ENCODE results near the gene NDUFS6. TPM values are rescaled to one million over a fixed set of nuclear protein-coding genes. Genes with fewer than 3 reads are reported as not detected.

Gene NDUFS6
- total RNA-seq, 4 donors from 2014 or later, result 28.2 to 62.0 (median 40.3) TPM

DNA sequence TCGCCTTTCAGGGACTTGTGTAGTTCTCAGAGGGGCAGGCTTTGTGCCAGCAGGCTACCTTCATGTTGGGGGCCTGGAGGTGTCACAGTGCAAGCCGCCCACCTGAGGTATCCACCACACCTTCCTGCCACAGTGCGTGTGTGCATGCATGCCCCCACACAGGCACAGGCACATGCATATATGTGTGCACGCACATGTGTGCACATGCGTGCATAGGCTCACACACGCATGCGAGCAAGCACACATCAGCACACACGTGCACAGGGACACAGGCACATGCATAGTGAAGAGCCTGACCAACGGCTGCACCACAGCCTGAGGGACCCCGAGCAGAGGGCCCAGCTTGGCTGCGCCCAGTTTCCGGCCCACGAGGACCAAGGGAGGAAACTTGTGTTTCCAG lies 45.4 kb downstream of the NDUFS6 start:
- Histone ChIP-seq H3K27ac (no peak overlapping the region), H3K27me3 (peaks cover 0 to 30% of the 10 kb centered on the region in 2 donors), H3K36me3 (no peaks in the 10 kb centered on the region), H3K9me3 (peaks cover 0 to 4% (median 0%) of the 10 kb centered on the region in 4 donors), H3K4me1 (peaks cover 0 to 8% (median 0%) of the 10 kb centered on the region in 4 donors), H3K4me3 (no peak overlapping the region)
- no peak for DNase-seq (ENCODE audit: low spot score in 2 of 2)
- 79 to 95% methylated on average over 10 to 12 of the region's 13 CpGs for whole genome bisulfite sequencing, 2 donors
- no peak for TF ChIP-seq POLR2A (IDR thresholded peaks at IDR 0.05)
- TF ChIP-seq, protein P1, sequence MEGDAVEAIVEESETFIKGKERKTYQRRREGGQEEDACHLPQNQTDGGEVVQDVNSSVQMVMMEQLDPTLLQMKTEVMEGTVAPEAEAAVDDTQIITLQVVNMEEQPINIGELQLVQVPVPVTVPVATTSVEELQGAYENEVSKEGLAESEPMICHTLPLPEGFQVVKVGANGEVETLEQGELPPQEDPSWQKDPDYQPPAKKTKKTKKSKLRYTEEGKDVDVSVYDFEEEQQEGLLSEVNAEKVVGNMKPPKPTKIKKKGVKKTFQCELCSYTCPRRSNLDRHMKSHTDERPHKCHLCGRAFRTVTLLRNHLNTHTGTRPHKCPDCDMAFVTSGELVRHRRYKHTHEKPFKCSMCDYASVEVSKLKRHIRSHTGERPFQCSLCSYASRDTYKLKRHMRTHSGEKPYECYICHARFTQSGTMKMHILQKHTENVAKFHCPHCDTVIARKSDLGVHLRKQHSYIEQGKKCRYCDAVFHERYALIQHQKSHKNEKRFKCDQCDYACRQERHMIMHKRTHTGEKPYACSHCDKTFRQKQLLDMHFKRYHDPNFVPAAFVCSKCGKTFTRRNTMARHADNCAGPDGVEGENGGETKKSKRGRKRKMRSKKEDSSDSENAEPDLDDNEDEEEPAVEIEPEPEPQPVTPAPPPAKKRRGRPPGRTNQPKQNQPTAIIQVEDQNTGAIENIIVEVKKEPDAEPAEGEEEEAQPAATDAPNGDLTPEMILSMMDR (IDR thresholded peaks at IDR 0.05), result no peak
- TF ChIP-seq EP300 (IDR thresholded peaks at IDR 0.05), result no peak

- H3K9me3 ChIP-seq, result peaks cover 0 to 4% (median 0%) of the 10 kb centered on the region in 4 donors
- H3K4me1 ChIP-seq, result peaks cover 0 to 10% (median 0%) of the 10 kb centered on the region in 4 donors
- WGBS, 2 donors, result 66 to 70% methylated on average over 10 of the region's 10 CpGs
- peaks cover 0 to 34% of the 10 kb centered on the region in 2 donors for H3K27me3 ChIP-seq
- H3K27ac ChIP-seq, result no peak overlapping the region
- H3K36me3 ChIP-seq, result no peaks in the 10 kb centered on the region
- no peak for DNase-seq (ENCODE audit: low spot score in 2 of 2)
- H3K4me3 ChIP-seq, result no peak overlapping the region
- TF ChIP-seq POLR2A (IDR thresholded peaks at IDR 0.05) (no peak), EP300 (IDR thresholded peaks at IDR 0.05) (no peak)
- TF ChIP-seq, protein P1 (IDR thresholded peaks at IDR 0.05), result no peak
Measured at GRCh38 chr5:1847056-1847455, 45.8 kb downstream of the NDUFS6 start.

DNA sequence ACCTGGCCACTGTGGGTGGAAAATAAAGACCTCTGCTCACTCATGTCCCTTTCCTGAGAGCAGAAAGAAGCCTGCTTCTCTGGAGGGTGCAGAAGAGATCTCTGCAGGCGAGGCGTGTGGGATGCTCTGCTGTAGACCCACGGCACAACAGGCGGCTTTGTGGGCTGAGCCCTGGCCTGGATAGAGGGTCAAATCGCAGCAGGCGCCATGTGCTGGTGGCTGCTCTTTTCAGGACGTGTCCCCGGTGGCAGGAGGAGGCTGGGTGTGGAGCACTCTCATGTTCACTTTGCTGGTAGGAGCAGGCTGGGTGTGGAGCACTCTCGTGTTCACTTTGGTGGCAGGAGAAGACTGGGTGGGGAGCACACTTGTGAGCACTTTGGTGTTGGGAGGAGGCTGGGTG lies 46.4 kb downstream of the NDUFS6 start:
- Histone ChIP-seq H3K27ac (no peak overlapping the region), H3K36me3 (no peaks in the 10 kb centered on the region), H3K4me1 (peaks cover 0 to 10% (median 0%) of the 10 kb centered on the region in 4 donors), H3K4me3 (no peak overlapping the region), H3K9me3 (peaks cover 0 to 4% (median 0%) of the 10 kb centered on the region in 4 donors), H3K27me3 (peaks cover 0 to 40% of the 10 kb centered on the region in 2 donors)
- TF ChIP-seq POLR2A (IDR thresholded peaks at IDR 0.05) (no peak), EP300 (IDR thresholded peaks at IDR 0.05) (no peak)
- TF ChIP-seq, protein P1 (IDR thresholded peaks at IDR 0.05), result no peak
- DNase-seq (ENCODE audit: low spot score in 2 of 2), result no peak
- 61 to 65% methylated on average over 9 of the region's 9 CpGs for WGBS, 2 donors

GRCh38 chr5:1850324-1851154 lies 49.3 kb downstream of the NDUFS6 start:
- 48 to 55% methylated on average over 26 to 29 of the region's 29 CpGs for WGBS, 2 donors
- H3K27me3 ChIP-seq, result peaks cover 0 to 58% of the 10 kb centered on the region in 2 donors

DNA sequence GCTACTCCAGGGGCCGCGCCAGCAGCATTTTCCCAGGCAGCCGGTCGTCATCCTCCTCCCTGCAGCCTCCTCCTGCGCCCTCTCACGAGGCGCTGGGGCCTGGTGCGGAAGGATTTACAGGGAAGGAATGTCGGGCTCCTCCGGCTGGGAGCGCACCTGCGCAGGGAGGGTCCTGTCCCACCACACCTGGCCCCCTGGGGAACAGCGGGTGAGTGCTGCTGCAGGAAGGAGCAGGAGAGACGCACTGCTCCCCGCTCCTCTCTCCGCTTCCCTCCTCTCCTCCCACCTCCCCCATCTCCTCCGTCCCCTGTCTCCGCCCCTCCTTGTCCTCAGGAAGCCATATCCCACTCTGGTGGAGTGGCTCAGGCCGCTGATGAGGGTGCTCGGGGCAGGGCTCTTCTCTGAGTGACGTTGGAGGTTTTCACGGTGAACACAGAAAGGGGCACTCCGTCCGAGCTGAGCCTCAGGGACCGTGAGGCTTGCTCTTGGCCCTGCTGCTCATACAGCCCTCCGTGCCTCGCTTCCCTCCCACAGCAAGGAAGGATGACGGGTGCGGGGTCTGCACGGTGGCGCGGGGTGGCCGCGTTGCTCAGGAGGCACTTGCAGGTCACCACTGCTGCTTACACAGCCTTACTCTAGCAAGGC lies 50.2 kb downstream of the NDUFS6 start:
- TF ChIP-seq POLR2A (IDR thresholded peaks at IDR 0.05) (no peak), EP300 (IDR thresholded peaks at IDR 0.05) (no peak)
- TF ChIP-seq, protein P1 (IDR thresholded peaks at IDR 0.05), result no peak
- 2 to 5% methylated on average over 19 to 32 of the region's 34 CpGs for WGBS, 2 donors
- Histone ChIP-seq H3K27me3 (peaks cover 0 to 58% of the 10 kb centered on the region in 2 donors), H3K36me3 (no peaks in the 10 kb centered on the region), H3K27ac (no peak overlapping the region), H3K4me1 (peaks cover 0 to 10% (median 0%) of the 10 kb centered on the region in 4 donors), H3K4me3 (no peak overlapping the region), H3K9me3 (no peaks in the 10 kb centered on the region)
- DNase-seq (ENCODE audit: low spot score in 2 of 2), result no peak

More at GRCh38 chr5:1850324-1851154, 49.3 kb downstream of the NDUFS6 start:
- peaks cover 0 to 4% (median 0%) of the 10 kb centered on the region in 4 donors for H3K9me3 ChIP-seq
- peaks cover 0 to 10% (median 0%) of the 10 kb centered on the region in 4 donors for H3K4me1 ChIP-seq
- no peaks in the 10 kb centered on the region for H3K36me3 ChIP-seq
- DNase-seq (ENCODE audit: low spot score in 2 of 2), result no peak
- H3K4me3 ChIP-seq, result no peak overlapping the region
- TF ChIP-seq EP300 (IDR thresholded peaks at IDR 0.05), result no peak
- no peak overlapping the region for H3K27ac ChIP-seq
